Measurements from ENCODE around the gene UBAC1. TPM values are rescaled to one million over a fixed set of nuclear protein-coding genes. Genes with fewer than 3 reads are reported as not detected.

UBAC1 gene
- total and polyA plus RNA-seq, 4 donors, result 16.2 to 115 (median 16.4) TPM

GRCh38 chr9:135960411-135961276, 529 bp downstream of the UBAC1 start:
- H3K4me3 ChIP-seq (ENCODE audit: low read depth in 1 of 3, low read length in 3 of 3), result peak overlapping the region; percentile 71 to 89 (median 86)
- H3K9ac ChIP-seq (ENCODE audit: low read depth in 1 of 2, low read length in 2 of 2), result peak overlapping the region; percentile 76 to 77
- under 1% methylated on average over 74 of the region's 74 CpGs for WGBS
- TF ChIP-seq ATF3 (IDR thresholded peaks at IDR 0.05) (no peak), RAD21 (IDR thresholded peaks at IDR 0.05) (no peak), MAX (IDR thresholded peaks at IDR 0.05) (no peak), NR2F2 (IDR thresholded peaks at IDR 0.05) (no peak)
- no peaks in the 10 kb centered on the region for H3K36me3 ChIP-seq (ENCODE audit: control insufficient read depth in 4 of 4, insufficient read depth in 3 of 4, low read depth in 1 of 4, low read length in 3 of 4)
- no peak for DNase-seq (ENCODE audit: low spot score)
- peak overlapping the region; percentile 80 to 85 for H3K27ac ChIP-seq (ENCODE audit: low read depth in 1 of 2, low read length in 2 of 2)
- peaks cover 4 to 22% (median 12%) of the 10 kb centered on the region in 4 donors for H3K4me1 ChIP-seq (ENCODE audit: control insufficient read depth in 4 of 4, insufficient read depth in 4 of 4, low read length in 3 of 4)
- H3K9me3 ChIP-seq (ENCODE audit: control insufficient read depth in 4 of 4, low read length in 3 of 4), result no peaks in the 10 kb centered on the region
- no peaks in the 10 kb centered on the region for H3K27me3 ChIP-seq (ENCODE audit: control insufficient read depth in 4 of 4, insufficient read depth in 4 of 4, low read length in 3 of 4)

DNA sequence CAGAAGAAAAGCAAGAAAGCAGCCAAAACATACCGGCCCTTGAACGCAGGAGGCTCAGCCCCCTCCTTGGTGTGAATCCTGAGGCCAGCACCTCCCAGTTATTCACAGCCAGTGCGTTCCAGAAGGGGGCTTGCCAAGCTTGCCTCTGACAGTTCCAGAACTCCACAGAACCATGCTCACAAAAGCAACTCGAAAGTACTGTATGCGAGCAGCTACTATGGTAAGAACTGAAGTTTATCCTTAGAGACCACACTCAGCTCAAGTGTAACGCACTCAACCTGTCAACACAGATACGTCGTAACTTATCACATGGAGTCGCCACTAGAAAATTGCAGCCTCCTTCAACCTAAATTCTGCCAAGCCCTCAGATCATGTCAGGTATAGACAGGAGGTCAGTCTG, 1.4 kb downstream of the UBAC1 start:
- H3K4me1 ChIP-seq (ENCODE audit: control insufficient read depth in 4 of 4, insufficient read depth in 4 of 4, low read length in 3 of 4), result peaks cover 4 to 22% (median 12%) of the 10 kb centered on the region in 4 donors
- H3K27me3 ChIP-seq (ENCODE audit: control insufficient read depth in 4 of 4, insufficient read depth in 4 of 4, low read length in 3 of 4), result no peaks in the 10 kb centered on the region
- no peaks in the 10 kb centered on the region for H3K9me3 ChIP-seq (ENCODE audit: control insufficient read depth in 4 of 4, low read length in 3 of 4)
- WGBS, result 64% methylated on average over 9 of the region's 9 CpGs
- peak overlapping the region; percentile 76 to 77 for H3K9ac ChIP-seq (ENCODE audit: low read depth in 1 of 2, low read length in 2 of 2)
- DNase-seq (ENCODE audit: low spot score), result no peak
- no peak overlapping the region for H3K27ac ChIP-seq (ENCODE audit: low read depth in 1 of 2, low read length in 2 of 2)
- peak overlapping the region; percentile 25 to 89 (median 86) for H3K4me3 ChIP-seq (ENCODE audit: low read depth in 1 of 3, low read length in 3 of 3)
- TF ChIP-seq GABPA (IDR thresholded peaks at IDR 0.05 in 1 of 2, conservative IDR thresholded peaks at IDR 0.05 in 1 of 2) (no peak), RAD21 (IDR thresholded peaks at IDR 0.05) (no peak), ATF3 (IDR thresholded peaks at IDR 0.05) (no peak)
- TF ChIP-seq, protein P1, sequence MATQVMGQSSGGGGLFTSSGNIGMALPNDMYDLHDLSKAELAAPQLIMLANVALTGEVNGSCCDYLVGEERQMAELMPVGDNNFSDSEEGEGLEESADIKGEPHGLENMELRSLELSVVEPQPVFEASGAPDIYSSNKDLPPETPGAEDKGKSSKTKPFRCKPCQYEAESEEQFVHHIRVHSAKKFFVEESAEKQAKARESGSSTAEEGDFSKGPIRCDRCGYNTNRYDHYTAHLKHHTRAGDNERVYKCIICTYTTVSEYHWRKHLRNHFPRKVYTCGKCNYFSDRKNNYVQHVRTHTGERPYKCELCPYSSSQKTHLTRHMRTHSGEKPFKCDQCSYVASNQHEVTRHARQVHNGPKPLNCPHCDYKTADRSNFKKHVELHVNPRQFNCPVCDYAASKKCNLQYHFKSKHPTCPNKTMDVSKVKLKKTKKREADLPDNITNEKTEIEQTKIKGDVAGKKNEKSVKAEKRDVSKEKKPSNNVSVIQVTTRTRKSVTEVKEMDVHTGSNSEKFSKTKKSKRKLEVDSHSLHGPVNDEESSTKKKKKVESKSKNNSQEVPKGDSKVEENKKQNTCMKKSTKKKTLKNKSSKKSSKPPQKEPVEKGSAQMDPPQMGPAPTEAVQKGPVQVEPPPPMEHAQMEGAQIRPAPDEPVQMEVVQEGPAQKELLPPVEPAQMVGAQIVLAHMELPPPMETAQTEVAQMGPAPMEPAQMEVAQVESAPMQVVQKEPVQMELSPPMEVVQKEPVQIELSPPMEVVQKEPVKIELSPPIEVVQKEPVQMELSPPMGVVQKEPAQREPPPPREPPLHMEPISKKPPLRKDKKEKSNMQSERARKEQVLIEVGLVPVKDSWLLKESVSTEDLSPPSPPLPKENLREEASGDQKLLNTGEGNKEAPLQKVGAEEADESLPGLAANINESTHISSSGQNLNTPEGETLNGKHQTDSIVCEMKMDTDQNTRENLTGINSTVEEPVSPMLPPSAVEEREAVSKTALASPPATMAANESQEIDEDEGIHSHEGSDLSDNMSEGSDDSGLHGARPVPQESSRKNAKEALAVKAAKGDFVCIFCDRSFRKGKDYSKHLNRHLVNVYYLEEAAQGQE (IDR thresholded peaks at IDR 0.05), result no peak
- peaks cover 0 to under 1% (median 0%) of the 10 kb centered on the region in 4 donors for H3K36me3 ChIP-seq (ENCODE audit: control insufficient read depth in 4 of 4, insufficient read depth in 3 of 4, low read depth in 1 of 4, low read length in 3 of 4)

- H3K36me3 ChIP-seq (ENCODE audit: control insufficient read depth in 4 of 4, insufficient read depth in 3 of 4, low read depth in 1 of 4, low read length in 3 of 4), result peaks cover 0 to 6% (median 3%) of the 10 kb centered on the region in 4 donors
- H3K4me1 ChIP-seq (ENCODE audit: control insufficient read depth in 4 of 4, insufficient read depth in 4 of 4, low read length in 3 of 4), result peaks cover 4 to 22% (median 12%) of the 10 kb centered on the region in 4 donors
- WGBS, result 89% methylated on average over 12 of the region's 12 CpGs
- H3K9ac ChIP-seq (ENCODE audit: low read depth in 1 of 2, low read length in 2 of 2), result no peak overlapping the region
- H3K4me3 ChIP-seq (ENCODE audit: low read depth in 1 of 3, low read length in 3 of 3), result no peak overlapping the region
- H3K9me3 ChIP-seq (ENCODE audit: control insufficient read depth in 4 of 4, low read length in 3 of 4), result no peaks in the 10 kb centered on the region
- no peak for DNase-seq (ENCODE audit: low spot score)
- no peaks in the 10 kb centered on the region for H3K27me3 ChIP-seq (ENCODE audit: control insufficient read depth in 4 of 4, insufficient read depth in 4 of 4, low read length in 3 of 4)
- no peak overlapping the region for H3K27ac ChIP-seq (ENCODE audit: low read depth in 1 of 2, low read length in 2 of 2)
- TF ChIP-seq GABPA (IDR thresholded peaks at IDR 0.05 in 1 of 2, conservative IDR thresholded peaks at IDR 0.05 in 1 of 2) (no peak), JUND (IDR thresholded peaks at IDR 0.05) (no peak), FOXA2 (IDR thresholded peaks at IDR 0.05) (no peak), HNF4A (conservative IDR thresholded peaks at IDR 0.05) (no peak), RAD21 (IDR thresholded peaks at IDR 0.05) (no peak), YY1 (IDR thresholded peaks at IDR 0.05) (no peak), HNF4G (IDR thresholded peaks at IDR 0.05) (no peak), SP1 (IDR thresholded peaks at IDR 0.05) (no peak), RXRA (IDR thresholded peaks at IDR 0.05) (no peak), MAX (IDR thresholded peaks at IDR 0.05) (no peak), ATF3 (IDR thresholded peaks at IDR 0.05) (no peak), NR2F2 (IDR thresholded peaks at IDR 0.05) (no peak), ZBTB33 (IDR thresholded peaks at IDR 0.05) (no peak)
- TF ChIP-seq, protein P1 (IDR thresholded peaks at IDR 0.05), result no peak
Measured at GRCh38 chr9:135958485-135958884, 2.7 kb downstream of the UBAC1 start.

Data from liver (tissue), 9 donors.